ENCODE results near the gene NEK11.

The NEK11 gene

GRCh38 chr3:131239267-131239666 is 212.6 kb downstream of the NEK11 start:
- WGBS (ENCODE audit: extremely low coverage, insufficient coverage, insufficient read length), result no CpG with 5 or more reads among the region's 3 CpGs
- H3K27ac ChIP-seq (ENCODE audit: low read depth, low read length), result no peak overlapping the region

DNA sequence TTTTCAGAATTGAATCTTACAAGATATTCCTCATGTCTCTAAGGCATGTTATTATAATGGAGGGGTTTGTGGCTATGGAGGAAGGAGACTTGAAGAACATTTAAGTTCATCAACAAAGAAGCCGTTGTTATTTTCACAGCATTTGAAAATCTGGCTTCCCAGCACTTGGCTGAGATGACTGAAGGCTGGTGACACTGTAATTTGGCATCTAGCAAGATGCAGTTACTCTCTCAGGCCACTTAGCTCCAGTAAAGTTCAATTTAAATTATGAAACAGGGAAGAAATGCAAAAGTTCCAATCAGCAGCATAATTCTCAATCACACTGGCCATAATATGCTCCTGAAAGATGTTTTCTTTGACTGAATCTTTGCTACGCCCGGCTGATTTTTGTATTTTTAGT is 215.5 kb downstream of the NEK11 start:
- H3K4me1 ChIP-seq (ENCODE audit: control insufficient read depth in 1 of 2, insufficient read depth in 2 of 2, low read length in 2 of 2), result no peaks in the 10 kb centered on the region
- H3K18ac ChIP-seq (ENCODE audit: low read length), result no peak overlapping the region
- H3K23ac ChIP-seq (ENCODE audit: low read length), result no peak overlapping the region
- H3K9me3 ChIP-seq (ENCODE audit: insufficient read depth, low read depth, low read length), result no peaks in the 10 kb centered on the region
- no peak overlapping the region for H4K91ac ChIP-seq (ENCODE audit: low read depth, low read length)
- no peaks in the 10 kb centered on the region for H3K79me2 ChIP-seq (ENCODE audit: control insufficient read depth, insufficient read depth, low read length, poor library complexity)
- H3K4me3 ChIP-seq (ENCODE audit: low read depth, low read length), result no peak overlapping the region
- no peak overlapping the region for H3K14ac ChIP-seq (ENCODE audit: low read length)
- no peak overlapping the region for H2BK12ac ChIP-seq (ENCODE audit: low read length)
- no peak for DNase-seq
- H3K4me2 ChIP-seq (ENCODE audit: low read length), result no peak overlapping the region
- no CpG with 5 or more reads among the region's 3 CpGs for WGBS (ENCODE audit: extremely low coverage, insufficient coverage, insufficient read length)
- no peak overlapping the region for H3K27ac ChIP-seq (ENCODE audit: low read depth, low read length)
- H3K36me3 ChIP-seq (ENCODE audit: control insufficient read depth in 1 of 2, insufficient read depth in 2 of 2, low read length in 2 of 2), result no peaks in the 10 kb centered on the region
- no peak overlapping the region for H4K12ac ChIP-seq (ENCODE audit: low read depth, low read length)
- H3K27me3 ChIP-seq (ENCODE audit: insufficient read depth, low read length), result no peaks in the 10 kb centered on the region
- no peak overlapping the region for H4K8ac ChIP-seq (ENCODE audit: low read depth, low read length)
- no peak overlapping the region for H2AK5ac ChIP-seq (ENCODE audit: low read length)
- no peaks in the 10 kb centered on the region for H3K79me1 ChIP-seq (ENCODE audit: low read length)
- no peak overlapping the region for H3K9ac ChIP-seq (ENCODE audit: low read length)
- H2AFZ ChIP-seq (ENCODE audit: insufficient read depth, low read length, poor library complexity), result no peak overlapping the region
- H2BK120ac ChIP-seq (ENCODE audit: insufficient read depth, low read length, poor library complexity), result no peak overlapping the region
- no peak overlapping the region for H2BK5ac ChIP-seq (ENCODE audit: low read depth, low read length, poor library complexity)
- no peak overlapping the region for H3K4ac ChIP-seq (ENCODE audit: low read depth, low read length)

More at GRCh38 chr3:131239267-131239666, 212.6 kb downstream of the NEK11 start:
- no peaks in the 10 kb centered on the region for H3K79me1 ChIP-seq (ENCODE audit: low read length)
- H3K9ac ChIP-seq (ENCODE audit: low read length), result no peak overlapping the region
- H2BK12ac ChIP-seq (ENCODE audit: low read length), result no peak overlapping the region
- H4K91ac ChIP-seq (ENCODE audit: low read depth, low read length), result no peak overlapping the region
- H3K9me3 ChIP-seq (ENCODE audit: insufficient read depth, low read depth, low read length), result no peaks in the 10 kb centered on the region
- H3K23ac ChIP-seq (ENCODE audit: low read length), result no peak overlapping the region
- H2BK120ac ChIP-seq (ENCODE audit: insufficient read depth, low read length, poor library complexity), result no peak overlapping the region
- H3K79me2 ChIP-seq (ENCODE audit: control insufficient read depth, insufficient read depth, low read length, poor library complexity), result no peaks in the 10 kb centered on the region
- H3K27me3 ChIP-seq (ENCODE audit: insufficient read depth, low read length), result no peaks in the 10 kb centered on the region
- no peaks in the 10 kb centered on the region for H3K36me3 ChIP-seq (ENCODE audit: control insufficient read depth in 1 of 2, insufficient read depth in 2 of 2, low read length in 2 of 2)
- H3K18ac ChIP-seq (ENCODE audit: low read length), result no peak overlapping the region
- no peak overlapping the region for H3K14ac ChIP-seq (ENCODE audit: low read length)
- H4K8ac ChIP-seq (ENCODE audit: low read depth, low read length), result no peak overlapping the region
- no peak overlapping the region for H3K4me2 ChIP-seq (ENCODE audit: low read length)
- no peak overlapping the region for H3K4ac ChIP-seq (ENCODE audit: low read depth, low read length)
- H2AK5ac ChIP-seq (ENCODE audit: low read length), result no peak overlapping the region
- H3K4me3 ChIP-seq (ENCODE audit: low read depth, low read length), result no peak overlapping the region
- no peak overlapping the region for H2AFZ ChIP-seq (ENCODE audit: insufficient read depth, low read length, poor library complexity)
- DNase-seq, result no peak
- no peak overlapping the region for H4K12ac ChIP-seq (ENCODE audit: low read depth, low read length)
- H3K4me1 ChIP-seq (ENCODE audit: control insufficient read depth in 1 of 2, insufficient read depth in 2 of 2, low read length in 2 of 2), result no peaks in the 10 kb centered on the region
- no peak overlapping the region for H2BK5ac ChIP-seq (ENCODE audit: low read depth, low read length, poor library complexity)

- Histone ChIP-seq H2AFZ (ENCODE audit: insufficient read depth, low read length, poor library complexity) (no peak overlapping the region), H2BK12ac (ENCODE audit: low read length) (no peak overlapping the region), H3K27ac (ENCODE audit: low read depth, low read length) (no peak overlapping the region), H3K4me3 (ENCODE audit: low read depth, low read length) (no peak overlapping the region), H3K14ac (ENCODE audit: low read length) (no peak overlapping the region), H4K91ac (ENCODE audit: low read depth, low read length) (no peak overlapping the region), H3K27me3 (ENCODE audit: insufficient read depth, low read length) (no peaks in the 10 kb centered on the region), H3K18ac (ENCODE audit: low read length) (no peak overlapping the region), H3K4me2 (ENCODE audit: low read length) (no peak overlapping the region), H2AK5ac (ENCODE audit: low read length) (no peak overlapping the region), H2BK120ac (ENCODE audit: insufficient read depth, low read length, poor library complexity) (no peak overlapping the region), H3K4ac (ENCODE audit: low read depth, low read length) (no peak overlapping the region), H4K8ac (ENCODE audit: low read depth, low read length) (no peak overlapping the region), H4K12ac (ENCODE audit: low read depth, low read length) (no peak overlapping the region), H3K23ac (ENCODE audit: low read length) (no peak overlapping the region), H3K4me1 (ENCODE audit: control insufficient read depth in 1 of 2, insufficient read depth in 2 of 2, low read length in 2 of 2) (no peaks in the 10 kb centered on the region), H3K36me3 (ENCODE audit: control insufficient read depth in 1 of 2, insufficient read depth in 2 of 2, low read length in 2 of 2) (no peaks in the 10 kb centered on the region), H3K9ac (ENCODE audit: low read length) (no peak overlapping the region), H2BK5ac (ENCODE audit: low read depth, low read length, poor library complexity) (no peak overlapping the region), H3K79me1 (ENCODE audit: low read length) (no peaks in the 10 kb centered on the region), H3K9me3 (ENCODE audit: insufficient read depth, low read depth, low read length) (no peaks in the 10 kb centered on the region), H3K79me2 (ENCODE audit: control insufficient read depth, insufficient read depth, low read length, poor library complexity) (no peaks in the 10 kb centered on the region)
- WGBS (ENCODE audit: extremely low coverage, insufficient coverage, insufficient read length), result no CpG with 5 or more reads among the region's 2 CpGs
- DNase-seq, result no peak
Observed at GRCh38 chr3:131250466-131250865, 223.8 kb downstream of the NEK11 start.

GRCh38 chr3:131260525-131260924 is 233.8 kb downstream of the NEK11 start:
- H3K9ac ChIP-seq (ENCODE audit: low read length), result no peak overlapping the region
- no peak overlapping the region for H3K4ac ChIP-seq (ENCODE audit: low read depth, low read length)
- H3K9me3 ChIP-seq (ENCODE audit: insufficient read depth, low read depth, low read length), result no peaks in the 10 kb centered on the region
- H3K4me3 ChIP-seq (ENCODE audit: low read depth, low read length), result no peak overlapping the region
- no peak overlapping the region for H2BK12ac ChIP-seq (ENCODE audit: low read length)
- no peak overlapping the region for H3K4me2 ChIP-seq (ENCODE audit: low read length)
- H3K79me1 ChIP-seq (ENCODE audit: low read length), result no peaks in the 10 kb centered on the region
- no peaks in the 10 kb centered on the region for H3K79me2 ChIP-seq (ENCODE audit: control insufficient read depth, insufficient read depth, low read length, poor library complexity)
- WGBS (ENCODE audit: extremely low coverage, insufficient coverage, insufficient read length), result no CpG with 5 or more reads among the region's 3 CpGs
- H3K18ac ChIP-seq (ENCODE audit: low read length), result no peak overlapping the region
- H3K4me1 ChIP-seq (ENCODE audit: control insufficient read depth in 1 of 2, insufficient read depth in 2 of 2, low read length in 2 of 2), result no peaks in the 10 kb centered on the region
- no peaks in the 10 kb centered on the region for H3K36me3 ChIP-seq (ENCODE audit: control insufficient read depth in 1 of 2, insufficient read depth in 2 of 2, low read length in 2 of 2)
- no peak overlapping the region for H2AK5ac ChIP-seq (ENCODE audit: low read length)
- H2AFZ ChIP-seq (ENCODE audit: insufficient read depth, low read length, poor library complexity), result no peak overlapping the region
- no peak overlapping the region for H3K23ac ChIP-seq (ENCODE audit: low read length)
- H3K27me3 ChIP-seq (ENCODE audit: insufficient read depth, low read length), result no peaks in the 10 kb centered on the region
- DNase-seq, result peak in 1 of 2 donors; percentile 7
- H2BK5ac ChIP-seq (ENCODE audit: low read depth, low read length, poor library complexity), result no peak overlapping the region
- H3K27ac ChIP-seq (ENCODE audit: low read depth, low read length), result no peak overlapping the region
- no peak overlapping the region for H3K14ac ChIP-seq (ENCODE audit: low read length)
- H4K12ac ChIP-seq (ENCODE audit: low read depth, low read length), result no peak overlapping the region
- no peak overlapping the region for H4K91ac ChIP-seq (ENCODE audit: low read depth, low read length)
- H2BK120ac ChIP-seq (ENCODE audit: insufficient read depth, low read length, poor library complexity), result no peak overlapping the region
- H4K8ac ChIP-seq (ENCODE audit: low read depth, low read length), result no peak overlapping the region
